UCSD-AML1 (cell line): ENCODE data around the gene PGAM2.

Experiments used
- DNase-seq: peaks from one replicate; lab custom pipeline; 2025; ENCODE audit not compliant: unreplicated experiment; lab: John Stamatoyannopoulos, UW

The PGAM2 gene

DNA sequence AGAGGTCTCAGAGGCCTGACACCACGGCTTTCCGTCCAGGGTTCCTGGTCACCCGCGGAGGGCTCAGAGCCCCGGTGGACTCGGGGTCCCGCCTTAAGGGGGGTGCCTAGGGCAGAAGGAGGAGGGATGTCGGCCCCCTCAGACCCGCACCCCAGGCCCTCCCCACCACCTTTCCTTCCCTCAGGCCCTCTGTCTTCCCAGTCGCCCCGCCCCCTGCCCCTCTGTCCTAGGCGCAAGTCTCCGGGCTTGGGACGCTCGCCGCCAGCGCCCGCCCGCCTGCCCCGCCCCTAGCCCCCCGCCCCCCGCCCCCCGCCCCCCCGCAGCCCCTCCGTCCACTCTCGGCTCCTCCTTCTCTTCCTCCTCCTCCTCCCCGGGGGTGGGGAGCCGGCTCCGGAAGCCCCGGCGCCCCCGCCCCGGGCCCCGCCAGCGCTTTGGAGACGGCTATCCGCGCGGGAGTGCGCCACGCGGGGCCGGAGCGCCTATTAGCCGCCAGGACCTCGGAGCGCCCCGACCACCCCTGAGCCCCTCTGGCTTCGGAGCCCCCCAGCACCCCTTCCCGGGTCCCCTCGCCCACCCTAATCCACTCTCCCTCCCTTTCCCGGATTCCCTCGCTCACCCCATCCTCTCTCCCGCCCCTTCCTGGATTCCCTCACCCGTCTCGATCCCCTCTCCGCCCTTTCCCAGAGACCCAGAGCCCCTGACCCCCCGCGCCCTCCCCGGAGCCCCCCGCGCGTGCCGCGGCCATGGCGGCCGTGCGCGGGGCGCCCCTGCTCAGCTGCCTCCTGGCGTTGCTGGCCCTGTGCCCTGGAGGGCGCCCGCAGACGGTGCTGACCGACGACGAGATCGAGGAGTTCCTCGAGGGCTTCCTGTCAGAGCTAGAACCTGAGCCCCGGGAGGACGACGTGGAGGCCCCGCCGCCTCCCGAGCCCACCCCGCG is 38.8 kb upstream of the PGAM2 start, which contains the start of gene AEBP1:
Gene AEBP1, plus strand, starts transcription at position 423 of the 937 bp plus-strand sequence. Its CDS starts 321 bp downstream, at position 744.
- DNase-seq, result no peak

DNA sequence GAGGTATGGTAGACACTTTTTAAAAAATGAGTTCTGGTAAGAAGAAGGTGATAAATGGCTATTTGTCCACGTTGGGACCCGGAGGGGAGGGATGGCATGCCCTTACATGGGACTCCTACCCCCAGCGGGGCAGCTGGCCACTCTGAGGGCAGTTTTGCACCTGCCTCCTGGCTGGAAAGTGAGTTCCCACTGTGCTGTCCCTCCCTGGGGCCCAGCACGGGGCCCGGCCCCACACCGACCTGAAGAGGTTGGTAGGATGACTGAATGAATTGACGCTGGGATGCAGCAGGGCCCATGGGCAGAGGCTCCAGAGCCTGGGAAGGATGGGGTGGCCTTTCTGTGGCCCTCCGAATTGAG is 38.2 kb upstream of the PGAM2 start:
- DNase-seq, result no peak

DNA sequence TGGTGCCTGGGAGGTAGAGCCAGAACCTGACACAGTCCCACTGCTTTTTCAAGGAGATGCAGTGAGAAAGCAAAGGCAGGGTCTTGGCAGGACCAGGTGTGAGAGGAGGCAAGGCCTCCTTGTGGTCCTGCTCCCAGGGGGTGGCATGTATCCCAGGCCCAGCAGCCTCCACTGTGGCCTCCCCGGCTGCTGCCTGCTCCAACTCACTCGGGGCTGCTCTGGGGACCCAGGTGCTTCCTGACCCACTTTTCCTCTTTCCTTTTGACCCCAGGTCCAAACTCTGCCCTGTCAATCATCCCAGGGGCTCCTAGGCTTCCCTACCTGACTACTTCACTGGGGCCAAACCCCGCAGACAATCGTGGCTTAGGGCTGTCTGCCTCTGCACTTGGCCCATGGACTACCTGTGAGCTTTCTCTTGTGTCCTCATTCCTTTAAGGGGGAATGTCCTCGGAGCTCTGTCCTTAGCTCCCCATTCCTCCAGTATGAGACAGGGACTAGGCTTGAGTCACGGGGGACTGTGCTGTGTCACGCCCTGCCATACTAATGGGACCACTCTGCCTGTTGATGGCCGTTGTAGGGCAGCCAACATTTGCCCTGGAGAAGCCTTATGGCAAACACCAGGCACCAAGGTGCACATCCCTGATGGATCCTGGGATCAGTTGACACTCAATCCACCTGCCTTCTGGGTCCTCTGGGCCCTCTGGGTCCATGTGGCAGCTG is 37.6 kb upstream of the PGAM2 start:
- DNase-seq, result no peak

DNA sequence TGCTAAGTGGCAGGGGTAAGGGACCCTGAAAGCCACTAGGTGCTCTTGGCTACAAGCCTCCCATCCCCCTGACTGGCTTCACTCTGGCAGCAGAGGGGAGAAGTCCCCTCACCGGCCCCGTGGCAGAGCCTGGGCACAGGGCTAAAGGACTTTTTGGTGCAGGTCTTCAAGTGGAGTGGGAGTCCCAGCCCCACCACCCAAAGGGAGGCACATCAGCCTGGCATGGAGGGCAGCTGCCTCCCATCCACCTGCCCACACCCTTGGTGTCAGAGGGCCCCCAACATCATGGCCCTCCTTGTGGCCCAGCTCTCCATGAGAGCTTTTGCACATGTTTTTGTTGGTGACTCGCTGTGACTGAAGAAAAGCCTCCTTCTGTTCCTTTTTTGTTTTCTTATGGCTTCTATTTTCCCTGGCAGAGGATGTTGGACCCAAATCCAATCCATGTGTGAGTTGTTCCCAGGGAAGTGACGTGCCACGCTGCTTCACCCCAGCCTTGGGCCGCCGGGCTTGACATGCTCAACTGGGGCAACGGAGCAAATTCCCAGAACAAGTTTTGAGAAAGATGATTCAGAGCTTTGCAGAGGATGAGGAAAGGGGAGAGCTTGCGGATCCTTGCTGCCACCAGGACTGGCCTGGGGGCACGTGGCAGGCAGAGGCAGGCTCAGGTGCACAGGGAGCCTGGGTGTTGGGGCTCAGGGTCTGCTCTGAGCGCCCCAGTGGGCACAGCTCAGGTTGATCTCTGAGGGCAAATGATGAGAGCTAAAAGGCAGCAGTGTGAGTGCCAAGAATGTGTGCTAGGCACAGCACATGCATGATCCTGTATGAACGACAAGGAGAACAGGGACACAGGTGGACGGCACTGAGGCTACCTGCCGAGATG is 36.8 kb upstream of the PGAM2 start:
- no peak for DNase-seq

DNA sequence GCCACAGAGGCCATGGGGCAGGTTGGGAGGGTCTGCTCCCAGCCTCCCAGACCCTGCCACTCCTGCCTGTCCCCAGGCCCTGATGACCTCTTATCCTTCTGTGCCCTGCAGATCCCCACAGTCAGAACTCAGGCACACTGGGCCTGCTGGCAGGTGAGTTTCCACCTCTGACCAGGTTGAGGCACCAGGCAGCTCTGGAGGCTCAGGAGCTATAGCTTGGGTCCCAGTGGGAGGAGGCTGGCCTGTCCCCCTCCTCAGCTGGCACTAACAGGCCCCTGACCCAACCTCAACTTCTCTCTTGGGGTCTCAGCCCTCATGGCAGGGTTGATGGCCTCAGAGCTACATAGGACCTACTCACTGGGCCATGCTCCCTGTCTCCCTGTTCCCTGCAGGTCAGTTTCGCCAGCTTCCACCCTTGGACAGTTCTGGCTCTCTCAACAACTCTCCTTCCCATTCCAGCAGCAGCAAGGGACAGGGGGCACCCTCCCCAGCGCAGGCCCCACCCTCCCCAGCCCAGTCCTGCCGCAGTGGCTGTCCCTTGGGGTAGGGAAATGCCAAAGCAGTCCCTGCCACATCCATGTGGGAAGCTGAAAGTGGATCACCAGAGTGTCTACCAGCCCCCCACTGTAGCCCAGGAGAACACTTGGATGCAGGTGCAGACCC is 36.1 kb upstream of the PGAM2 start:
- no peak for DNase-seq

DNA sequence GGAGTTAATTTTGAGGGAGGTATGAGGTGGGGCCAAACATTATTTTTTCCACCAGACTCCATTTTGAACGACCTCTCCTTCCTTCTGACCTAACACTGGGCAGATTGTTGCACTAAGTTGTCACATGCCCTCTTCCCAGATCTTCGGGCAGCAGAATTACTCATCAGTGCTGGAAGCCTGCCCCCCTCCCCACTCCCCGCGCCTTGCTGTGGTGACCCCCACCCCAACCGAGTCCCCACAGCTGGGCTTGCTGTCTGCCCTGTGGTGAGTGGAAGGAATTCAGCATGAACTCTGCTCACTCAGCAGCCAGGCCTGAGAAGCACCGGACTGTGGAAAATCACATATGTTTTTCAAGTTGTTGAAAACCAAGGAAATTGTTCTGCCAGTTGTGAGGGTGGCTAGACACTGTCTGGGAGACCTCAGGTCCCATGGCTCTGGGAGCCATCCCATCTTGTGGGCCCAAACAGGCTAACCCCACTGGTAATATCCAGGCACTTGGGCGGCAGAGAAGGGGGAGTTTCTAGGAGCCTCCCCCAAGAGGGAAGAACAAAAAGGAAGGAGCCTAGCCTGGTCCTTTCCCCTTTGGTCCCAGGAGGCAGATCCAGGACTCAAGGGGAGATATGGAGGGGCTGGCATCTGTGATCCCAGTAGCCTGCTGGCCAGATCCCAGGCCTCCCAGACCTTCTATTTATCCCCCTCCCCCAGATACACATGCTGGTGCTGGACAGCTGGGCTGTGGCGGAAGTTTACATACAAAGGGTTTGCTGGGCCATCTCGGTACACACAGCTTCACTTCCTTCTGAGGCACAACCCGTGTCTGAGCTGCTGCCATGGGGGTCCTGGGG is 35.3 kb upstream of the PGAM2 start:
- no peak for DNase-seq

DNA sequence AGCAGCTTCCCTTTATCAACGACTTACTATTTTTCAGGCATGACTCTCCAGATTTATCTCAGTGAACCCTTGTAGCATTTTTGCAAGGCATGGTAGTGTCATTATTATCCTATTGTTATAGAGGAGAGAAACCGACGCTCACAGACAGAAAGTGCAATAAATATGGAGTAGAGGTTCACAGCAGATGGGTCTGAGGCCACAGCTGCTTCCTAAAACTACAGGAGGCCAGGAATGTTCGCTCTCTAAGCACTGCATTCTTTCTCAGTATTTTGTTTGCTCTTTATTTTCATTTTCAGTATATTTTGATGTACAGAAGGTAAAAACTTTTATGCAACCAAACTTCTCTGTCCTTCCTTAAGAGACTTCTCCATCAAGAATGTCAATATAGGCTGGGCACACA is 34.3 kb upstream of the PGAM2 start:
- no peak for DNase-seq

DNA sequence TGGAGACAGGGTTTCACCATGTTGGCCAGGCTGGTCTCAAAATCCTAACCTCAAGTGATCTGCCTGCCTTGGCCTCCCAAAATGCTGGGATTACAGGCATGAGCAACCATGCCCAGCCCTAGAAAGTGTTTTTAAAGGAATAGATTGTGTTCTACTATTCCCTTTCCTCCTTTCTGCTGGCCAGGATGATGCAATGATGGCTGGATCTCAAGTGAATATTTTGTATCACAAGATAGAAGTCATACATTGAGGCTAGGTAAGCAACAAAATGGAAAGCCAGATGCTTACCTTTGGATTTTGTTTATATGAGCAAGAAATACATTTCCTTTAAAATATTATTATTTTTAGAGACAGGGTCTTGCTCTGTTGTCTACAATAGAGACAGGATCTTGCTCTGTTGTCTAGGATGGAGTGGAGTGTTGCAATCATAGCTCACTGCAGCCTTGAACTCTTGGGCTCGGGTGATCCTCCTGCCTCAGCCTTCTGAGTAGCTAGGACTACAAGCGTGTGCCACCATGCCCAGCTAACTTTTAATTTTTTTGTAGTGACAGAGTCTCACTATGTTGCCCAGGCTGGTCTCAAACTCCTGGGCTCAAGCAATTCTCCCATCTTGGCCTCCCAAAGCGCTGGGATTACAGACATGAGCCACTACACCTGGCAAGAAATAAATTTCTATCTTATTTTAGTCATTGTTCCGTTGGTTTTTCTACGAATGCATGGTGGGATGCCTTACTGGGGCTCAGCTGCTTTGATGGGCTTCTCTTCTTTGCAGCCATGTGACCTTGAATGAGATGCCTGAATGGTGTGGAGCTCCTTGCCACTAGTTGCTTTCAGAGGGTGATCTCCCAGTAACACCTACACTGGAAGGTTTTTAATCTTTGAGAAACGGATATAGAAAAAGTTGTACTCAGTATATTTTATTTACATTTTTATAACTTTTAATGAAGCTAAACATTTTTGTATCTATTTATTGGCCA is 33.0 kb upstream of the PGAM2 start:
- DNase-seq, result no peak

DNA sequence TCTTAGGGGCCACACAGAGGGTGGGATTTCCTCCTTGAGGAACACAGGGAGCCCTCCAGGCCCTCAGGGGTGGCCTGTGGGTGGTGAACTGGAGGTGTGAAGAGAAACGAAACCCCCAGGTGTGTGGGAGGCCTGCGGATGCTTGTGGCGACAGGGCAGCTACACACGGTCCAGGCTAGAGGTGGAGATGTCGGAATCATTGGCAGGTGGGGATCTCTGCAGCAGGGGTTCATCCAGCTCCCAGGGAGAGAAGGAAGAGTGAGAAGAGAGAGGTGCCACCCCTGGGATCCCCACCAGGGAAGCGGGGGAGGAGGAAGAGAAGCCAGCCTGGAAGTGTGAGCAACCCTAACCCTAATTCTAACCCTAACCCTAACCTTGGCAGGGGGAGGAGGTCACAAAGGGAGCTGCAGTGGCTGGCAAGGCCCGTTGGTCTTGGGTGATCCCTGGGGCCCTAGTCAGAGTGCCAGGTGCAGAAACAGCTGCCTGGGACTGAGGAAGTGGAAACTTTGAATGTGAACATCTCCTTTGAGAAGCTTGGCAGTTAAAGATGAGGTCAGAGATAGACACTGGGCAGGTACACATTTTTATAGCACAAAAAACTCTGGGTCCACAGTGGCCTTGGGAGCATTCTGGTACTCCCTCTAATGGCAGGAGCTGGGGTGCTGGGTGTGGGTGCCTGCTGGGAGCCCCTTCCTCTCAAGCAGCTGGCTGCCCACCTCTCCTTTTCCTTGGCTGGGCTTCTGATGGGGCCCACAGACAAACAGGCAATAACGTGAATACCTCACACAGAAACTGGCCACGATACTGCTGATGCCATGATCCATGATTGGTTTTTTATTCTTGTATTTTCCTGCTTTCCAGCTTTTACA is 31.9 kb upstream of the PGAM2 start:
- DNase-seq, result peak; percentile 12

DNA sequence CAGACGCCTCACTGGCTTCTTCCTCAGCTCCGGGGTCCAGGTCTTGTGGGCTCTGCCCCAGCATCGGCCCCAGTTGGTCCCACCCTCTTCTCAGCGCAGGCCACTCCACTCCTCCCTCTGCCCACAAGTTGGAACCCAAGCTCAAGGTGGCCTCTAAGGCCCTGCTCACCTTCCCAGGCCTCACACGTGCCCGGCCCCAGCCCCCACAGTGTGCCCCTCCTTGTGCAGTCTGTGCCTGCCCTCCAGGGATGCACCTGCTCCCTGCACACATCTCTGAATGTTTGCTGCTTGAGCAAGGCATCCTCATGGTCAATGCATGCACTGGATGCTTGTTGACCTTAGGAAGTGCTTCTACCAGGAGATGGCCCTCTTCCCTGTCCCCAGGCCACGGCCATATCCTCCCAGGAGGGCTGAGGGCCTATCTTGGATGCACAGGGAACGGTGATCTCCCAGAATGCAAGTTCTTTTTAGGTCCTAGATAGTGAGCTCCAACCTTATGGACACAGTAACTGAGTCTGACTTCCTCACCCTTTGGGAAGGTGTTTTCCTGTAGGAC is 31.0 kb upstream of the PGAM2 start:
- DNase-seq, result no peak

DNA sequence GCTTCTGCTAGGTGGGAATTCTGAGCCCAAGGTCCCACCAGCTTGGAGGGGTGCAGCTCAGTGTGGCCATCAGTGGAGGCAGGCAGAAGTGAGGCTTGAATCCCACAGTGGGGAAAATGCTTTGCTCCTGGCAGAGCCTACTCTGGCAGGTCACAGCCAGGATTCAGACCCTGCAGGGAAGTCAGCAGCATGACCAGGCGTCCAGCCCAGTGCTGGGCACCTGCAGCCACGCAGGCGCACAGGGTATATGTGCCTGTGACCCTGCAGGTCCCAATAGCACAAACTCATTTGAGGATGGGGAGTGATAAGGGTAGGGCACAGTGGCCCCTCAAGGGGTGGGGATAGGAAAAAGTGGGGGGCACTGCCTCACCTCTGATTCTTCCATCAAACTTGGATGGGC is 30.4 kb upstream of the PGAM2 start:
- DNase-seq, result no peak

DNA sequence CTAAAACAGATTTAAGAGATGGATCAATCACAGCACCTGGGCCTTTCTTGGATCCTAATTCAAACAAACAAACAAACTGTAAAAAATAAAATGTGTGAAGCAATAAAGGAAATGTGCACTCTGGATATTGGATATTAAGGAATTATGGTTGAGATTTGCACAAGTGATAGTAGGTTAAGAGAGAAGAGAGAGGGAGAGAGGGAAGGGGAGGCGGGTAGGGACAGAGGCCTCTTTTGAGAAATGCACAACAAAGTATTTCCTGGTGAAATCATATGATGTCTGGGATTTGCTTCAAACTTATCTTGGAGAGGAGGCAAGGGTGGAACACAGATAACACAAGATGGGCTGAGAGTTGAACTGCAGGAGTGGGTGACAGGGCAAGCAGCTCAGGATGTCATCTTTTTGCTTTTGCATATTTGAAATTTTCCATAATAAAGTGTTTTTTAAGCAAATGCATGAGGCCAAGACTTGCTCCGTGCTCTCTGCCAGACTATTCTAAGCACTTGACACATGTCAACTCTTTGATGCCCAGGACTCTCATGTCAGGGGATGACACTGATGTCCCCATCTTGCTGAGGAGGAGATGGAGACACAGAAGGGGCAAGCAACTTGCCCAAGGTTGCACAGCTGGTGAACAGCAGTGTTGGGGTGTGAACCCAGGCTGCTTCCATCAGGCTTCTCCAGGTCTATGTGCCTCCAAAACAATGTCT is 29.7 kb upstream of the PGAM2 start:
- no peak for DNase-seq

DNA sequence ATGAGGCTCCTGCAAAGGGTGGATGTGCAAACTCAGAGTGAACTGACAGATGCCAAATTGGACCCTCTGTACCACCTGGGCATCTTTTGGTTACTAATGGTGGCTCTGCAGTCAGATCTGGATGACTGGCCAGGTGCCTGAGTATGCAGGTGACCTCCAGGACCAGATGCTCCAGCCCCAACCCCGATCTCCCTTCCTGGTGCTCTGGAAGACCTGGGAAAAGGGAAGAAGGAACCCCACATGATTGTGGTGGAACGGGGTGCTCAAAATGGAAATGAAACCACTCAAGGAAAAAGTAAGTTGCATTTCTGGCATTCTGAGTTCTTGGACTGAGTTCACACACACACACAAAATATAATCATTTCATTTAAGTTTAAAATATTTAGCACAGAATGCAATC is 29.0 kb upstream of the PGAM2 start:
- no peak for DNase-seq

DNA sequence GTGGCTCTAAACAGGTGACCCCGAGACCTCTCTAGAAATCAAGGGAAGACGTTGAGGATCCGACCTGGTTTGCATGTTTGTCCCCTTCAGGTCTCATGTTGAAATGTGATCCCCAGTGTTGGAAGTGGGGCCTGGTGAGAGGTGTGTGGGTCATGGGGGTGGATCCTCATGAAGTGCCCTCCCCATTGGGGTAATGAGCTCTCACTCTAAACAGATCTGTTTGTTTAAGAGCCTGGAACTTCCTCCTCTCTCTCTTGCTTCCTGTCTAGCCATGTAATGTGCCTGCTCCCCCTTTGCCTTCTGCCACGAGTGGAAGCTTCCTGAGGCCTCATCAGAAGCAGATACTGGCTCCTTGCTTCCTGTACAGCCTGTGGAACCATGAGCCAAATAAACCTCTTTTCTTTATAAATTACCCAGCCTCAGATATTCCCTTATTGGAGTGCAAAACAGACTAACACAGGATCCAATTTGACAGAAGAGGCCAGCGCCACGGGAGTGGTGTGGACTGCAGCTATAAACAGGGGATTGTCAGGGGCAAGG is 27.8 kb upstream of the PGAM2 start:
- DNase-seq, result no peak

DNA sequence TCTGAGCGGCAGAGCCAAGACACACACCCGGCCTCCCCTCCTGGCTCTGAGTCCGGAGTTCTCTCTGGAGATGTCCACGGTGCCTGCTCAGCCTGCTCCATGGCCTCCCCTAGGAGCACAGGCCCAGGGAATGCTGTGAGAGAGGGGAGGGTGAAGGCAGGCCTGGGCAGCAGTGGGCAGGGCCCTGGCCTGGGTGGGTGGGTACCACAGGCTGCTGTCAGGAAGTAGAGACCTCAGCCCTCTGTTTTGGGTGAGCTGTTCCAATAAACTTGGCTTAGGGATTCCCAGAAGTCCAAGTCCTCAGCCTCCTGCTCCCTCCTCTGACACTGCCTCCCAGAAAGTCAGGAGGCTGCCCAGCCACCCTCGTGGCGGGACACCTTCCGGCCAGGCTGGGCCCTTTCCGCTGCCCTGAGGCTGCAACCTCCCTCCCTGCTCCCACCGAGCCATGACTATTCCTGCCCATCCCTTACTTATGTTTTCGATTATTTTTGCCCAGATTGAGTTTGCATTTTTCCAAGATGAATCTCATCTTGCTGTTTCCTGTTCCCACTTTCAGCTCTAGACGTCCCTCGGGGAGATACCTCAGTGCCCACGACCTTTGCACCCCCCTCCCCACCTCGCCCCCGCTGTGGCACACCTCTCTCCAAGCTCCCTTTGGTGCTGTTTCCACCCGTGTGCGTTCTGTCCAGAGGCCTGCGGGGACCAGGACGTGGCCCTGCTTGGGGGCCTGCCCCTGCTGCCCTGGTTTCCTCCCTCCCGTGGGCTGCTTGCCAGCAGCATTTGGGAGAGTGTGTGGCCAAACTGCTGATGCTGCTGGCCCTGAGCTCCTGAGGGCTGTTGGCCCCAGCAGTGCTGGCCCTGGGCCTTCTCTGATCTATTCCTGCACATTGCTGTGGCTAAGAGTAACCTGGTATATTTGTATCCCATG is 22.8 kb upstream of the PGAM2 start:
- DNase-seq, result no peak
